Sigmoid colon (tissue), 4 donors: ENCODE results near the gene SESN3.

Experiments used
- POLR2A ChIP-seq, 2 donors: fragments of 450-650 bp; IDR thresholded peaks; one replicate each; pipeline ENCODE4 v1.6.1; 2016; ENCODE audit warnings: antibody characterized with exemption in 2 of 2, mild to moderate bottlenecking in 2 of 2, moderate library complexity in 2 of 2
- POLR2AphosphoS5 ChIP-seq, 4 donors: sonication (generic); formaldehyde crosslinking; IDR thresholded peaks; one replicate each; pipeline ENCODE4 v1.6.1; 2017; ENCODE audit warnings: antibody characterized with exemption in 4 of 4
- TF ChIP-seq, protein P1 (sequence below), 4 experiments: fragments of 450-650 bp in 3 of 4; fragments of 200-600 bp in 1 of 4; IDR thresholded peaks; one replicate each; pipeline ENCODE4 v1.5.1; 2016 to 2019; ENCODE audit warnings: antibody characterized with exemption in 4 of 4, mild to moderate bottlenecking in 3 of 4, moderate library complexity in 2 of 4

GRCh38 chr11:95155385-95155784 is 75.6 kb downstream of the SESN3 start:
- TF ChIP-seq, protein P1, sequence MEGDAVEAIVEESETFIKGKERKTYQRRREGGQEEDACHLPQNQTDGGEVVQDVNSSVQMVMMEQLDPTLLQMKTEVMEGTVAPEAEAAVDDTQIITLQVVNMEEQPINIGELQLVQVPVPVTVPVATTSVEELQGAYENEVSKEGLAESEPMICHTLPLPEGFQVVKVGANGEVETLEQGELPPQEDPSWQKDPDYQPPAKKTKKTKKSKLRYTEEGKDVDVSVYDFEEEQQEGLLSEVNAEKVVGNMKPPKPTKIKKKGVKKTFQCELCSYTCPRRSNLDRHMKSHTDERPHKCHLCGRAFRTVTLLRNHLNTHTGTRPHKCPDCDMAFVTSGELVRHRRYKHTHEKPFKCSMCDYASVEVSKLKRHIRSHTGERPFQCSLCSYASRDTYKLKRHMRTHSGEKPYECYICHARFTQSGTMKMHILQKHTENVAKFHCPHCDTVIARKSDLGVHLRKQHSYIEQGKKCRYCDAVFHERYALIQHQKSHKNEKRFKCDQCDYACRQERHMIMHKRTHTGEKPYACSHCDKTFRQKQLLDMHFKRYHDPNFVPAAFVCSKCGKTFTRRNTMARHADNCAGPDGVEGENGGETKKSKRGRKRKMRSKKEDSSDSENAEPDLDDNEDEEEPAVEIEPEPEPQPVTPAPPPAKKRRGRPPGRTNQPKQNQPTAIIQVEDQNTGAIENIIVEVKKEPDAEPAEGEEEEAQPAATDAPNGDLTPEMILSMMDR (IDR thresholded peaks at IDR 0.05) = no peak
- TF ChIP-seq POLR2A (IDR thresholded peaks at IDR 0.05) (no peak), POLR2AphosphoS5 (IDR thresholded peaks at IDR 0.05) (no peak)
